ENCODE results near the gene KIAA0753.

DNA sequence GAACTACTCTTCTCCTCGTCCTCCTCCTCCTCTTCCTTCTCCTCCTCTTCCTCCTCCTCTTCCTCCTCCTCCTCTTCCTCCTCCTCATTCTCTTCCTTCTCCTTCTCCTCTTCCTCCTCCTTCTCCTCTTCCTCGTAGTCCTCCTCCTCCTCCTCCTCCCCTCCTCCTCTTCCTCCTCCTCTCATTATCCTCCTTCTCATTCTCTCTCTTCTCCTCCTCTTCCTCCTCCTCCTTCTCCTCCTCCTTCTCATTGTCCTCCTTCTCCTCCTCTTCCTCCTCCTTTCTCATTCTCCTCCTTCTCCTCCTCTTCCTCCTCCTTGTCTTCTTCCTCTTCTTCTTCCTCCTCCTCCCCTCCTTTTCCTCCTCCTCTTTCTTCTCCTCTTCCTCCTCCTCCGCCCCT, 80.0 kb downstream of the KIAA0753 start:
- TF ChIP-seq PHF8 (conservative IDR thresholded peaks at IDR 0.05; ENCODE audit: low read depth, low read length) (no peak), TBP (IDR thresholded peaks at IDR 0.05; ENCODE audit: low read depth, low read length) (no peak), POLR2AphosphoS5 (IDR thresholded peaks at IDR 0.05; ENCODE audit: low read depth, low read length) (no peak), TEAD4 (IDR thresholded peaks at IDR 0.05; ENCODE audit: low read depth, low read length) (no peak), CTCF (IDR thresholded peaks at IDR 0.05; ENCODE audit: control extremely low read depth in 1 of 3, insufficient read depth in 1 of 3, low read depth in 1 of 3, low read length in 3 of 3) (no peak), POLR2A (IDR thresholded peaks at IDR 0.05; ENCODE audit: control extremely low read depth in 1 of 2, low read depth in 2 of 2, low read length in 2 of 2) (no peak), RFX5 (IDR thresholded peaks at IDR 0.05; ENCODE audit: borderline replicate concordance, low read depth, low read length) (no peak), EZH2 (IDR thresholded peaks at IDR 0.05; ENCODE audit: low read depth, low read length, severe bottlenecking) (no peak), RNF2 (IDR thresholded peaks at IDR 0.05; ENCODE audit: borderline replicate concordance, low read depth, low read length, missing control alignments, poor library complexity, severe bottlenecking) (no peak), HDAC6 (IDR thresholded peaks at IDR 0.05; ENCODE audit: low read depth, low read length) (no peak), HDAC2 (IDR thresholded peaks at IDR 0.05; ENCODE audit: borderline replicate concordance in 1 of 2, low read depth in 2 of 2, low read length in 2 of 2) (no peak)
